Fibroblast of pulmonary artery (primary cell): ENCODE results near the gene FBLN1.
"Not testable (repeated sequence)": the region's sequence is repeated elsewhere in the genome, so short reads cannot be mapped to it uniquely, and the experiment has no call there.

Experiments
- DNase-seq: peaks from one replicate; pipeline ENCODE4 v3.0.0-alpha.2; 2010; ENCODE audit warnings: low read depth
- H3K4me3 ChIP-seq: replicated peaks from 2 replicates; pipeline ENCODE4 v1.5.1; 2011; ENCODE audit warnings: low read depth, mild to moderate bottlenecking, control low read depth, low read length, moderate library complexity
- TF ChIP-seq, protein P1 (sequence below): IDR thresholded peaks from 2 replicates; pipeline ENCODE4 v1.5.1; 2011; ENCODE audit warnings: mild to moderate bottlenecking, control low read depth, low read length, inconsistent platforms; ENCODE audit errors: missing control alignments

FBLN1 gene

GRCh38 chr22:45554040-45554406, 51.3 kb downstream of the FBLN1 start:
- H3K4me3 ChIP-seq = no peak overlapping the region
- DNase-seq = no peak
- TF ChIP-seq, protein P1, sequence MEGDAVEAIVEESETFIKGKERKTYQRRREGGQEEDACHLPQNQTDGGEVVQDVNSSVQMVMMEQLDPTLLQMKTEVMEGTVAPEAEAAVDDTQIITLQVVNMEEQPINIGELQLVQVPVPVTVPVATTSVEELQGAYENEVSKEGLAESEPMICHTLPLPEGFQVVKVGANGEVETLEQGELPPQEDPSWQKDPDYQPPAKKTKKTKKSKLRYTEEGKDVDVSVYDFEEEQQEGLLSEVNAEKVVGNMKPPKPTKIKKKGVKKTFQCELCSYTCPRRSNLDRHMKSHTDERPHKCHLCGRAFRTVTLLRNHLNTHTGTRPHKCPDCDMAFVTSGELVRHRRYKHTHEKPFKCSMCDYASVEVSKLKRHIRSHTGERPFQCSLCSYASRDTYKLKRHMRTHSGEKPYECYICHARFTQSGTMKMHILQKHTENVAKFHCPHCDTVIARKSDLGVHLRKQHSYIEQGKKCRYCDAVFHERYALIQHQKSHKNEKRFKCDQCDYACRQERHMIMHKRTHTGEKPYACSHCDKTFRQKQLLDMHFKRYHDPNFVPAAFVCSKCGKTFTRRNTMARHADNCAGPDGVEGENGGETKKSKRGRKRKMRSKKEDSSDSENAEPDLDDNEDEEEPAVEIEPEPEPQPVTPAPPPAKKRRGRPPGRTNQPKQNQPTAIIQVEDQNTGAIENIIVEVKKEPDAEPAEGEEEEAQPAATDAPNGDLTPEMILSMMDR = no peak

- DNase-seq = no peak
- H3K4me3 ChIP-seq = no peak overlapping the region
- TF ChIP-seq, protein P1 = no peak
Measured at GRCh38 chr22:45554861-45555260, 52.2 kb downstream of the FBLN1 start.

GRCh38 chr22:45557926-45558325, 55.2 kb downstream of the FBLN1 start:
- DNase-seq, H3K4me3 ChIP-seq: not testable (repeated sequence)

DNA sequence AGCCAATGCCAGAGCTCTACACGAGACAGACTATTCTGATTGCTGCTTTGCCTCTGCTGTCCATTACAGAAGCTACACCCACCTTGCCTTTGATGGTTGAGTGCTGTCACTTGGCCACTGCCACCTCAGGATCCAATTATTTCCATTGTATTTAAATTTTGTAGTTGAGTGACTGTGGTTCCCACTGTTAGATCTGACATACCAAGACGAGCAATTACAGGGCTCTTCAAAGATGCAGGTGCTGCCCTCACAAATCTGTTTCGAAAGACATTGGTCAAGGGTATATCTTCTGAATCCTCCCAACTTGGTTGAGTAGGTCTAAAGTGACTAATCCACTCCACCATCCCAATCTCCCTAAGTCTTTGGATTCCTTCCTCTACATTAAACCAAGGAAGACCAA, 57.4 kb downstream of the FBLN1 start:
- not testable (repeated sequence) for H3K4me3 ChIP-seq, DNase-seq

- not testable (repeated sequence) for H3K4me3 ChIP-seq, DNase-seq
Measured at GRCh38 chr22:45560761-45561160, 58.1 kb downstream of the FBLN1 start.

- DNase-seq = no peak
- TF ChIP-seq, protein P1 = no peak
Measured at GRCh38 chr22:45562102-45562501, 59.4 kb downstream of the FBLN1 start.

GRCh38 chr22:45562537-45563361, 60.1 kb downstream of the FBLN1 start:
- no peak overlapping the region for H3K4me3 ChIP-seq
- DNase-seq = no peak
- TF ChIP-seq, protein P1 = no peak

More at GRCh38 chr22:45562102-45562501, 59.4 kb downstream of the FBLN1 start:
- H3K4me3 ChIP-seq = no peak overlapping the region

- H3K4me3 ChIP-seq = no peak overlapping the region
- TF ChIP-seq, protein P1 = no peak
- DNase-seq = no peak
Measured at GRCh38 chr22:45563362-45564040, 60.8 kb downstream of the FBLN1 start.
